Peyer's patch (tissue), 4 donors: ENCODE data around the gene ABCA13. TPM values are rescaled to one million over a fixed set of nuclear protein-coding genes. Genes with fewer than 3 reads are reported as not detected.

Experiments used
- DNase-seq, 3 donors: peaks; one replicate each; pipeline ENCODE4 v3.0.0-alpha.2; 2017 to 2019
- H3K27ac ChIP-seq, 4 donors: fragments of 200-600 bp; sonication (generic); one replicate each; pipeline ENCODE4 v1.5.1; 2016 to 2019
- H3K27me3 ChIP-seq, 2 donors: fragments of 200-600 bp; sonication (generic); one replicate each; pipeline ENCODE4 v1.5.1; 2019
- H3K36me3 ChIP-seq, 3 donors: fragments of 200-600 bp; sonication (generic); one replicate each; pipeline ENCODE4 v1.5.1; 2016 to 2019
- H3K4me1 ChIP-seq, 4 donors: fragments of 200-600 bp; sonication (generic); one replicate each; pipeline ENCODE4 v1.5.1; 2016 to 2019
- H3K4me3 ChIP-seq, 4 donors: fragments of 200-600 bp; sonication (generic); 1 replicate in 3 of 4; 2 replicates in 1 of 4; pipeline ENCODE4 v1.5.1; 2016 to 2019; ENCODE audit warnings: mild to moderate bottlenecking in 1 of 4
- H3K9me3 ChIP-seq, 4 donors: fragments of 200-600 bp; sonication (generic); one replicate each; pipeline ENCODE4 v1.5.1; 2016 to 2019; ENCODE audit warnings: mild to moderate bottlenecking in 1 of 4
- CTCF ChIP-seq, 6 experiments: fragments of 450-650 bp in 4 of 6; fragments of 200-600 bp in 2 of 6; sonication (generic) in 1 of 6; IDR thresholded peaks; one replicate each; pipeline ENCODE4 v1.5.1; 2017 to 2019; ENCODE audit warnings: antibody characterized with exemption in 6 of 6, mild to moderate bottlenecking in 3 of 6, moderate library complexity in 1 of 6
- POLR2A ChIP-seq, 2 donors: fragments of 450-650 bp; IDR thresholded peaks; one replicate each; pipeline ENCODE4 v1.5.1; 2017; ENCODE audit warnings: antibody characterized with exemption in 2 of 2, mild to moderate bottlenecking in 2 of 2, moderate library complexity in 2 of 2
- total RNA-seq, 4 donors: library from RNA; depleted of rRNA; stranded (reverse); fragments of >200 nt; gene quantifications; one replicate each; pipeline ENCODE4 v1.1.0, GENCODE V29; 2016

Gene ABCA13
- total RNA-seq, 4 donors from 2014 or later = 0.53 to 2.7 (median 1.7) TPM

GRCh38 chr7:48506569-48506968, 335.3 kb downstream of the ABCA13 start:
- Histone ChIP-seq H3K4me3 (no peak overlapping the region), H3K4me1 (no peaks in the 10 kb centered on the region), H3K9me3 (no peaks in the 10 kb centered on the region), H3K27ac (no peak overlapping the region), H3K36me3 (no peaks in the 10 kb centered on the region), H3K27me3 (no peaks in the 10 kb centered on the region)
- no peak for DNase-seq
- no peak for TF ChIP-seq CTCF (IDR thresholded peaks at IDR 0.05)
- no peak for TF ChIP-seq POLR2A (IDR thresholded peaks at IDR 0.05)

GRCh38 chr7:48511080-48511479, 339.8 kb downstream of the ABCA13 start:
- Histone ChIP-seq H3K27ac (no peak overlapping the region), H3K27me3 (no peaks in the 10 kb centered on the region), H3K9me3 (no peaks in the 10 kb centered on the region), H3K4me3 (no peak overlapping the region), H3K36me3 (no peaks in the 10 kb centered on the region), H3K4me1 (no peaks in the 10 kb centered on the region)
- no peak for DNase-seq
- TF ChIP-seq CTCF (IDR thresholded peaks at IDR 0.05) = no peak
- no peak for TF ChIP-seq POLR2A (IDR thresholded peaks at IDR 0.05)

- H3K4me3 ChIP-seq = no peak overlapping the region
- TF ChIP-seq POLR2A (IDR thresholded peaks at IDR 0.05) = no peak
- TF ChIP-seq CTCF (IDR thresholded peaks at IDR 0.05) = no peak
- DNase-seq = no peak
- no peak overlapping the region for H3K27ac ChIP-seq
- no peaks in the 10 kb centered on the region for H3K27me3 ChIP-seq
- H3K9me3 ChIP-seq = no peaks in the 10 kb centered on the region
- H3K36me3 ChIP-seq = no peaks in the 10 kb centered on the region
- no peaks in the 10 kb centered on the region for H3K4me1 ChIP-seq
Measured at GRCh38 chr7:48512892-48513291, 341.6 kb downstream of the ABCA13 start.

GRCh38 chr7:48515171-48515570, 343.9 kb downstream of the ABCA13 start:
- no peaks in the 10 kb centered on the region for H3K4me1 ChIP-seq
- no peaks in the 10 kb centered on the region for H3K36me3 ChIP-seq
- no peak overlapping the region for H3K4me3 ChIP-seq
- no peaks in the 10 kb centered on the region for H3K27me3 ChIP-seq
- no peaks in the 10 kb centered on the region for H3K9me3 ChIP-seq
- no peak overlapping the region for H3K27ac ChIP-seq
- no peak for DNase-seq
- no peak for TF ChIP-seq POLR2A (IDR thresholded peaks at IDR 0.05)
- TF ChIP-seq CTCF (IDR thresholded peaks at IDR 0.05) = no peak

GRCh38 chr7:48518092-48518491, 346.8 kb downstream of the ABCA13 start:
- Histone ChIP-seq H3K4me3 (no peak overlapping the region), H3K27ac (no peak overlapping the region), H3K36me3 (no peaks in the 10 kb centered on the region), H3K9me3 (no peaks in the 10 kb centered on the region), H3K27me3 (no peaks in the 10 kb centered on the region), H3K4me1 (no peaks in the 10 kb centered on the region)
- no peak for DNase-seq
- no peak for TF ChIP-seq CTCF (IDR thresholded peaks at IDR 0.05)
- no peak for TF ChIP-seq POLR2A (IDR thresholded peaks at IDR 0.05)

- TF ChIP-seq POLR2A (IDR thresholded peaks at IDR 0.05) (no peak), CTCF (IDR thresholded peaks at IDR 0.05) (no peak)
- DNase-seq = no peak
- no peak overlapping the region for H3K4me3 ChIP-seq
- no peaks in the 10 kb centered on the region for H3K9me3 ChIP-seq
- H3K27ac ChIP-seq = no peak overlapping the region
- H3K4me1 ChIP-seq = no peaks in the 10 kb centered on the region
- no peaks in the 10 kb centered on the region for H3K27me3 ChIP-seq
- H3K36me3 ChIP-seq = no peaks in the 10 kb centered on the region
Measured at GRCh38 chr7:48522692-48523091, 351.4 kb downstream of the ABCA13 start.
